ENCODE results near the gene HDGFL3.

HDGFL3 gene

GRCh38 chr15:83119968-83120581, 87.5 kb downstream of the HDGFL3 start:
- DNase-seq: no peak

- DNase-seq: no peak
These were observed 88.7 kb downstream of the HDGFL3 start for GRCh38 chr15:83118968-83119367.

- no peak for DNase-seq
These were observed 89.3 kb downstream of the HDGFL3 start for GRCh38 chr15:83118291-83118827.

GRCh38 chr15:83115831-83116565, 91.6 kb downstream of the HDGFL3 start:
- no peak for DNase-seq

DNA sequence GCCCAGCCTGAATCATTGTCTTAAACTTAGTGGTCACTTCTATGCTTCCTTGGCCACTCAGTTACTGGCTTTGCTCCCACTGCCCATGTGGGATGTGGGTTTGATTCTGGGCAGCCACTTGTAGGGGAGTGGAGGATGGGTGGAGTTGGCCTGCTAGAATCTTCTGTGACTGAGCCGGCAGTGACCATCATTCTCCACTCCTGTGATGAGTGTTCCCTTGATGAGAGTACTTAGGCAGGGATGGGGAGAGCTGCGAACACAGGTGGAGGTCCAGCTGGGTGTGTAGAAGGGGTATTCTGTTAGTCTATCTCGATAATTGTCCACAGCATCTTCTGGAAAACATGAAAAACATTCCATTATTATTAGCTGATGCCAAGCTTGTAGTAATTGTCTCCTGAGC, 92.2 kb downstream of the HDGFL3 start:
- no peak for DNase-seq

DNA sequence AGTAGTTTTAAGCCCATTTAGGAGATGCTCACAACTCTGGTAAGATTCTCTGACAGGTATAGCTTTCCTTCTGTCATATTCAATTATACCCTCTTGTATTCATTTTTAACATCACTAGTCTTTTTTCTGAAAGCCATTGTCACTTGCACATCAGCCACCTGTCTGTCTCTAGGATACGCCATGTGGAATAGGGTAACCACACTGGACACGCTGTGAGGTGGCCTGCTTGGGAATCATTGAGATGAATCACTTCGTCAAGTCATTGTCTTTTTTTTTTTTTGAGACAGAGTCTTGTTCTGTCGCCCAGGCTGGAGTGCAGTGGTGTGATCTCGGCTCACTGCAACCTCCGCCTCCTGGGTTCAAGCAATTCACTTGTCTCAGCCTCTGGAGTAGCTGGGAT, 92.8 kb downstream of the HDGFL3 start:
- no peak for DNase-seq

DNA sequence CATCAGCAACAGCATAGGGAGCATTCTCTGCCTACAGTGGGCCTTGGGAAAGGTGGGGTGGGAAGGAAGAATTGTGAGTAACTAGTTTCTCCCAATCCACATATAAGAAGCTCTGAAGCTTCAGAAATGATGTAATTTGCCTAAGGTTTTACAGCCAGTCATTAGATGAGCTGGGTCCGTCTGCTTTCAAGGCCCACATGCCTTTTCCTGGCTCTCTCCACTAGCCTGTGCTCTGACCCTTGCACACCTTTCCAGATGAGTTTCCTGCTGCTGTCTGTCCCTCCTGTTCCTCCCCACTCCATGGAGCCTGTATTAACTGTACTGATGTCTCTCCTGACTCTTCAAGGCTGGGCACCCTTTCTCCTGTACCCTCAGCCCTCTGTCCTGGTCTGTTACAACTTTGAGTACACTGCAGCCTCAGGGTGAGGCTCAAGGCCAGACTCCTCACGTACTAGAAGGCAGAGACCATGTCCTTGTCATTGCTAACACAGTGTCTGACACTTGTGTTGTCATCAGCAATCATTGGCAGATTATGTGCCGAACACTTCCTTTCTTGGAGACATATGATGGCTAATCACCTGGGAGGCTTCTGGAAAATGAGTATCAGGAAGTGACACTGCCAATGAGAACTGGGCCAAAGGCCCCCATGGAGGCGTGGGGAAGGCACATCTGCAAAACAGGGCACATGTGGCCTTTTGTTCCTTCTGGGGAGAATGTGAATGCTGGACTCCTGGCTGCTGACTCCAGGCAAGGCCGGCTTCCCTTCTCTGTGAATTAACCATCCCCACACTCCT, 93.5 kb downstream of the HDGFL3 start:
- no peak for DNase-seq

GRCh38 chr15:83112956-83113299, 94.7 kb downstream of the HDGFL3 start:
- no peak for DNase-seq

GRCh38 chr15:83112233-83112955, 95.2 kb downstream of the HDGFL3 start:
- DNase-seq: no peak

GRCh38 chr15:83111149-83111548, 96.5 kb downstream of the HDGFL3 start:
- no peak for DNase-seq

DNA sequence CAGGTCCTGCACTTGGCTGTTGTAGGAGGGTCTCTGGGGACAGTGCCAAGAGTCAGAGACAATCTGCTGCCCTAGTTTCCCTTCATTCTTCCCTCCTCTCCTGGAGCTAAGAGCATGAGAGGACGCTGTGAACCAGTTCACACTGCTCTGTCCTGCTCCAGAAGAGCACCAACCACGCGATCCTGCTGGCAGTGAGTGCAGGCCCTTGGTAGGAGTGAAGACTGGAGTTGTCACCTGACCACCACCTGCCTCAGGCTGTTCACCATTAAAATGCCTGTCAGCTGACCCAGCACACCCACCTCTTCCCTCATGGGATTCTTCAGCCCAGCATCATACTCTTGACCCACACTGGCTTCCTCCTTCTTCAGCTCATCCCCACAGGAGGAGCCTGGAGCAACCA, 97.2 kb downstream of the HDGFL3 start:
- no peak for DNase-seq

DNA sequence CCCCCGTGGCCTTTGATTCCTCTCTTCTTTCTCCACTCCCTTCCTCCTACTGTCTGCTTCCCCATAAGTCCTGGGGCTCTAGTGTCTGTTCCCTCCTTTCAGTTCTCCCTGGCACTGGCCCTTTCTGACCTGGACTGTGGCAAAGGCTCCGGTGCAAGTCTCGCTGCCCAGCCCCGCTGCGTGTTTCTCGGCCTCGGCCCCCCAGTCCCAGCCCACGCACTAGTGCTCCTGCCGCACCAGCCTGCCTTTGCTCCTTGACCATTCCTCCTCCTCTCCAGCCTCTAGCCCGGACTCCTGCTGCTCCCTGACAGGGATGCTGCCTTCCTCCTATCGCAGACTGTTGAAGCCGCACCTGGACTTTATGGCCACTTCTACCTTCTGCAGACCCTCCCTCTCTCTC, 98.1 kb downstream of the HDGFL3 start:
- DNase-seq: no peak

DNA sequence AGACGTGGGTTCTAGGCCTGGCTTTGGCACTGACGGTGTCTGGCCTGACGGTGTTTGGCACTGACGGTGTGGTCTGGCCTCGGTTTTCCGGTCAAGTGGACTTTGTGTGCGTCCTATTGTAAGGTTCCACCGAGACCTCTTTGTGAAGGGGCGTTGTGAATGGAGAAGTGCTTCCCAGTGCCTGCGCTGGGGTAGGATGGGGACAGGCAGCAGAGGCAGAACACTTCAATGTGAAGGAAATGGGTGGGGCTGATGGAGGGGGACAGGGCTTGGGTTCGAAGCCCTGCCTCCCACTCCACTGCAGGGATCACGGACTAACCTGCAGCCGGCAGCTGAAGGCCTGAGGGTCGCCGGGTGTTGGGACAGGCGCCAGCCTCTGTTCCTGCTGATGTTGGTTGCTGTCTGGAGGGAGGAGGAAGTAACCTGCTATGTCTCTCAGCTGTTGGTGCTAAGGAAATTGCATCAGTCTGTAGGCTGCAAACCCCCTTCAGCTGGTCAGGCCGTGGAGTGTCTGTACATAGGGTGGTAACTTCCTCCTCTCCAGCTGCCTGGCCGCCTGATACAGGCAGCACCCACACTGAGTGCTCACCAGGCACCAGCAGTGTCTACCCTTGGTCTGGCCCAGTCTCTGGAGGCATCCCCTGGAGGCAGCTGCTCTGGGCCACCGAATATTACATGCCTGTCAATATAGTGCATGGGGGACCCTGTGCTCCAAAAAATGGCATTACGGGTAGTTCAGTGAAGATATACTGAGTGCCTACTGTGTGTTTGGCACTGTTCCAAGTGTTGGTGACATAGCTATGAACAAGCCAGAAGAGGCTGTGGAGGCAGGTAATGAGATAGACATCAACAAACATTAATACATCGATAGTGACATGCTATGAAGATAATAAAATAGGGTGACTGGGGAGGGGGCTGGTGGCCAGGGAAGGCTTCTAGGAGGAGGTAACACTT, 99.1 kb downstream of the HDGFL3 start:
- DNase-seq: no peak

DNA sequence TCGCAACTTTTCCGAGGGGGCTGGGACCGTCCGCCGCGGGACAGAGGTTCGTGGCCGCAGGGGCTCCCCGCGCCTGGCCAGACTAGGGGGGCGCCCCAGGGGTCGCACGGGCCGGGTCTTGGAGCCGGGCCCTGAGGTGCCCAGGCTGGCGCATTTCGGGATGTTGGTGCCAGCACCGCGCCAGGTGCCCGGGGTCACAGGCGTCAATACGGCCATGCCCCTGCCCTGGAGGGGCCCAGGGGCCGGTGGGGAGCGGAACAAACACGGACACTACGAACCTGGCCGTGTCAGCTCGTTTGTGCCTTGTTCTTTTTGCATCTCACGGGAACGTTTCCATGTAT, 99.8 kb downstream of the HDGFL3 start:
- no peak for DNase-seq

DNA sequence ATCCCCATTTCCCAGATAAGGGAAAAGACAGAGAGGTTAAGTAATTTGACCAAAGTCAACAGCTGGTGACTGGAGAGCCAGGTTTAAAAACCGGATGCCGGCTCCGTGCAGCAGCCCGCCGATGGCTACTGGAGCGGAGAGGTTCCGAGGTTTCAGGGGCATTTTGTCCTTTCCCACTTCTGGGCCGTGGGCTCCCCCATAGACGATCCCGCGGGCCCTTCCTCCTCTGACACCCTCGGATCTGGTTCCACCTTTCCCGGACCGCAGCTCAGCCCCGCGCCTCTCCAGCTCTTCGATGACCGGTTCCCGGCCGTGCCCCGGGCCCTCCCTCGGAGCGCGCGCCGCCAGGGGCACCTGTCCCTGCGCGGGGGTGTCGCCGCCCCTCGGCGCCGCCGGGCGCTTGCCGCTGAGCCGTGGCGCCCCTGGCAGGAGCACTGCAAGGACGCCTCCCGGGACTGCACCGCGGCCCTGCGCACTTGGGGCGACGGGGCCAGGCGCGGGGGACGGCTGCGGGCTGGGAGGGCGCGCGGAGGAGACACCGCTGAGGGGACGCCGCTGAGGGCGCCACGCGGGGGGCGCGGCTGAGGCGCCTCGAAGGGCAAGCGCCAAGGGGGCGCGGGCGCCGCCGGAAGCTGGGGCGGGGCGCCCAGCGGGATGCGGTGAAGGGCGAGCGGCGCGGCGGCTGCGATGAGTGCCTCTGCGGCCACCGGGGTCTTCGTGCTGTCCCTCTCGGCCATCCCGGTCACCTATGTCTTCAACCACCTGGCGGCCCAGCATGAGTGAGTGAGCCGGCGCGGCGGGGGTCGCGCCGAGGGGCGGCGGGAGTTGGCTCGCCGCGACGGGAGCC, 100.4 kb downstream of the HDGFL3 start, which contains the start of gene TM6SF1:
TSS of gene TM6SF1 (plus strand) at position 652 of the 847 bp plus-strand sequence. CDS start at position 688, 36 bp downstream.
- DNase-seq: no peak

DNA sequence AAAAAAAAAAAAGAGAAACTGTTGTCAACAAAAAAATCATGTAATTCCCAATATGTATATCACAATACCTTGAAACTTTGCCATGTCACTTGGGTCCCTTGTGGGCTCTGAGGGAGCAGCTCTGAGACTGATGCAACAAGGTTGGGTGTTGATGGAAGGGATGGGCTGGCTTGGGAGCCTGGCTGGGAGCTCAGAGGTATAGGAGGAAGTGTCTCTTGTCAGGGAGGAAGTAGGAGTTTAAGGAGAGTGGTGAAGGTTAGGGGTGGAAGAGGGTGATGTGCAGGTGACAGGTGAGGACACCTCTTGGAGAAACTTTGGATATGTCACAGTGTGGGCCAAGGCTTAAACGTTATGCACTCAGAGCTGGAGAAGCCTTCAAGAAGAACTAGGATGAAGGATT, 102.2 kb downstream of the HDGFL3 start:
- no peak for DNase-seq

- DNase-seq: no peak
These were observed 103.5 kb downstream of the HDGFL3 start for GRCh38 chr15:83104141-83104540.

GRCh38 chr15:83102346-83102745, 105.3 kb downstream of the HDGFL3 start:
- DNase-seq: no peak

GRCh38 chr15:83100097-83100646, 107.5 kb downstream of the HDGFL3 start:
- DNase-seq: no peak

- no peak for DNase-seq
These were observed 108.3 kb downstream of the HDGFL3 start for GRCh38 chr15:83099290-83099689.

DNA sequence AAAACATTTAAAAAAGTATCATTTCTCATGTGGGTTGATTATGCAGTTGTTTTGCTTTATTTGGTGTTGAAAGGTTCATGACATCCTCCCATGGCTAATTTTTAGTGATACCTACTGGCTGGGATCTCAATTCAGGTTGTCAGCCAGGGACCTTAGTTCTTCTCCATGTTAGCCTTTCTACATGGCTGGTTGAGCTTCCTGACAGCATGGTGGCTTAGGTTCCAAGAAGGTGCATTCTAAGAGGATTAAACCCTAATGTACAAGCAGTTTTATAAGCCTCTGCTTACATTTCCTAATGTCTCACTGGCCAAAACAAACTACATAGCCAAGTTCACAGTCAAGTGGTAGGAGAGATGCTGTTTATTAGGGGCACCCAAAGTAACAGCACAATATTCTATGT, 109.5 kb downstream of the HDGFL3 start:
- no peak for DNase-seq
